GM23248 (cell line): Measurements from ENCODE around the gene FXYD6.

Source experiments
- EZH2 ChIP-seq: fragments of 200-600 bp; sonication (generic); IDR thresholded peaks from 2 replicates; pipeline ENCODE4 v1.6.1; 2018; ENCODE audit warnings: antibody characterized with exemption, mild to moderate bottlenecking; ENCODE audit not compliant: insufficient read depth, poor library complexity, severe bottlenecking
- EZH2phosphoT487 ChIP-seq: fragments of 200-600 bp; sonication (generic); IDR thresholded peaks from 2 replicates; pipeline ENCODE4 v1.6.1; 2018; ENCODE audit warnings: antibody characterized with exemption, moderate library complexity, mild to moderate bottlenecking, low read depth; ENCODE audit not compliant: insufficient read depth

- no peak for TF ChIP-seq EZH2
- TF ChIP-seq EZH2phosphoT487 = no peak
Observed at GRCh38 chr11:117882311-117882905, 6.0 kb upstream of the FXYD6 start.
